OCI-LY1 (cell line): ENCODE data around the gene RAD51B.

Experiments
- H2AFZ ChIP-seq: fragments of 200-600 bp; sonication (generic), shearing (Covaris generic); 2 replicates; pipeline ENCODE4 v1.6.0; 2014; ENCODE audit warnings: antibody characterized with exemption, mild to moderate bottlenecking, low read length
- H3F3A ChIP-seq: fragments of 200-600 bp; sonication (generic), shearing (Covaris generic); 2 replicates; pipeline ENCODE4 v1.6.0; 2014; ENCODE audit warnings: mild to moderate bottlenecking, antibody characterized with exemption, low read length, moderate library complexity; ENCODE audit not compliant: insufficient read depth
- H3K27ac ChIP-seq: fragments of 200-600 bp; sonication (generic); 2 replicates; pipeline ENCODE4 v1.5.1; 2014; ENCODE audit warnings: low read length, mixed run types, mild to moderate bottlenecking, low read depth; ENCODE audit not compliant: poor library complexity, severe bottlenecking
- H3K27me3 ChIP-seq: fragments of 200-600 bp; sonication (generic); 2 replicates; pipeline ENCODE4 v1.6.0; 2014; ENCODE audit warnings: antibody characterized with exemption, mild to moderate bottlenecking, low read length, moderate library complexity; ENCODE audit not compliant: insufficient read depth
- H3K36me3 ChIP-seq: fragments of 200-600 bp; sonication (generic); 2 replicates; pipeline ENCODE4 v1.6.1; 2014; ENCODE audit warnings: mild to moderate bottlenecking, antibody characterized with exemption, low read length, moderate library complexity, mixed read lengths; ENCODE audit not compliant: insufficient read depth
- H3K4me1 ChIP-seq: fragments of 200-600 bp; sonication (generic); 2 replicates; pipeline ENCODE4 v1.5.1; 2014; ENCODE audit warnings: mild to moderate bottlenecking, low read length, moderate library complexity; ENCODE audit not compliant: insufficient read depth, severe bottlenecking
- H3K4me2 ChIP-seq: fragments of 200-600 bp; sonication (generic), shearing (Covaris generic); 2 replicates; pipeline ENCODE4 v1.6.1; 2014; ENCODE audit warnings: low read length
- H3K4me3 ChIP-seq: fragments of 200-600 bp; sonication (generic); 2 replicates; pipeline ENCODE4 v1.5.1; 2014; ENCODE audit warnings: low read length, low read depth, mild to moderate bottlenecking, mixed read lengths; ENCODE audit not compliant: poor library complexity, severe bottlenecking
- H3K79me2 ChIP-seq: fragments of 200-600 bp; shearing (Covaris generic); 2 replicates; pipeline ENCODE4 v1.6.1; 2016; ENCODE audit warnings: mixed run types, low read length, mixed read lengths; ENCODE audit not compliant: insufficient read depth
- H3K9ac ChIP-seq: fragments of 200-600 bp; sonication (generic), shearing (Covaris generic); 2 replicates; pipeline ENCODE4 v1.6.1; 2014; ENCODE audit warnings: mild to moderate bottlenecking, low read length, mixed read lengths
- H3K9me2 ChIP-seq: fragments of 200-600 bp; sonication (generic), shearing (Covaris generic); 2 replicates; pipeline ENCODE4 v1.6.1; 2014; ENCODE audit warnings: low read depth, mild to moderate bottlenecking, low read length, mixed read lengths
- H3K9me3 ChIP-seq: fragments of 200-600 bp; shearing (Covaris generic); 2 replicates; pipeline ENCODE4 v1.6.1; 2014; ENCODE audit warnings: low read length, mixed read lengths
- H4K20me1 ChIP-seq: fragments of 200-600 bp; sonication (generic), shearing (Covaris generic); 2 replicates; pipeline ENCODE4 v1.6.0; 2016; ENCODE audit warnings: mild to moderate bottlenecking, low read length; ENCODE audit not compliant: insufficient read depth
- EZH2 ChIP-seq: fragments of 200-600 bp; sonication (generic), shearing (Covaris generic); IDR thresholded peaks from 2 replicates; pipeline ENCODE4 v1.8.0; 2017; ENCODE audit warnings: borderline replicate concordance, mixed run types, mild to moderate bottlenecking, antibody characterized with exemption, low read length, moderate library complexity, mixed read lengths
- TF ChIP-seq, protein P1 (sequence below): fragments of 200-600 bp; sonication (generic), shearing (Covaris generic); IDR thresholded peaks from 2 replicates; pipeline ENCODE4 v1.5.1; 2017; ENCODE audit warnings: mild to moderate bottlenecking, antibody characterized with exemption, low read length, moderate library complexity, mixed read lengths

Gene RAD51B

DNA sequence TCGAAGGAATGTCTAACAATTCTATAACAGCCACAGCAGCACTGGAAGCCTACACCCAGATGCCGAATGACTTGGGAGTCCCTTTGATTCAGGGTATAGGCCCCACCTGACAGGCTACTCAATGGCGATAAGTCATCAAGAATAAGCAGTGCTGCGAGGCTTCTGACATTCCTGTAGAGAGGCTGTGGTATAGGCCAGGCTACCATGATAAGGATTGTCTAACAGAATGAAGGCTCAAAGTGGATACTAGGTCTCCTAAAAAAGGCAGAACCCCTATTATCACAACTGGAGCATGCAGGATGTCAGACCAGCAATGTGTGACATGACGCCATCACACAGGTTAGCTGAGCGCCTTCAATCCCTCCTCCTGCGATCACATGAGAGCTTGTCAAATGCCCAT is 920.1 kb downstream of the RAD51B start:
- no peaks in the 10 kb centered on the region for H4K20me1 ChIP-seq
- TF ChIP-seq EZH2 = no peak
- TF ChIP-seq, protein P1, sequence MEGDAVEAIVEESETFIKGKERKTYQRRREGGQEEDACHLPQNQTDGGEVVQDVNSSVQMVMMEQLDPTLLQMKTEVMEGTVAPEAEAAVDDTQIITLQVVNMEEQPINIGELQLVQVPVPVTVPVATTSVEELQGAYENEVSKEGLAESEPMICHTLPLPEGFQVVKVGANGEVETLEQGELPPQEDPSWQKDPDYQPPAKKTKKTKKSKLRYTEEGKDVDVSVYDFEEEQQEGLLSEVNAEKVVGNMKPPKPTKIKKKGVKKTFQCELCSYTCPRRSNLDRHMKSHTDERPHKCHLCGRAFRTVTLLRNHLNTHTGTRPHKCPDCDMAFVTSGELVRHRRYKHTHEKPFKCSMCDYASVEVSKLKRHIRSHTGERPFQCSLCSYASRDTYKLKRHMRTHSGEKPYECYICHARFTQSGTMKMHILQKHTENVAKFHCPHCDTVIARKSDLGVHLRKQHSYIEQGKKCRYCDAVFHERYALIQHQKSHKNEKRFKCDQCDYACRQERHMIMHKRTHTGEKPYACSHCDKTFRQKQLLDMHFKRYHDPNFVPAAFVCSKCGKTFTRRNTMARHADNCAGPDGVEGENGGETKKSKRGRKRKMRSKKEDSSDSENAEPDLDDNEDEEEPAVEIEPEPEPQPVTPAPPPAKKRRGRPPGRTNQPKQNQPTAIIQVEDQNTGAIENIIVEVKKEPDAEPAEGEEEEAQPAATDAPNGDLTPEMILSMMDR = no peak
- no peaks in the 10 kb centered on the region for H3K79me2 ChIP-seq
- H3K4me2 ChIP-seq = no peak overlapping the region
- no peak overlapping the region for H3K4me3 ChIP-seq
- no peaks in the 10 kb centered on the region for H3K9me2 ChIP-seq
- no peak overlapping the region for H3K9ac ChIP-seq
- H3K4me1 ChIP-seq = peaks cover 15% of the 10 kb centered on the region
- no peaks in the 10 kb centered on the region for H3F3A ChIP-seq
- H3K27me3 ChIP-seq = no peaks in the 10 kb centered on the region
- no peaks in the 10 kb centered on the region; the same call in 1 of the 2 replicates for H3K36me3 ChIP-seq
- H3K9me3 ChIP-seq = no peaks in the 10 kb centered on the region
- H3K27ac ChIP-seq = no peak overlapping the region
- H2AFZ ChIP-seq = no peak overlapping the region

DNA sequence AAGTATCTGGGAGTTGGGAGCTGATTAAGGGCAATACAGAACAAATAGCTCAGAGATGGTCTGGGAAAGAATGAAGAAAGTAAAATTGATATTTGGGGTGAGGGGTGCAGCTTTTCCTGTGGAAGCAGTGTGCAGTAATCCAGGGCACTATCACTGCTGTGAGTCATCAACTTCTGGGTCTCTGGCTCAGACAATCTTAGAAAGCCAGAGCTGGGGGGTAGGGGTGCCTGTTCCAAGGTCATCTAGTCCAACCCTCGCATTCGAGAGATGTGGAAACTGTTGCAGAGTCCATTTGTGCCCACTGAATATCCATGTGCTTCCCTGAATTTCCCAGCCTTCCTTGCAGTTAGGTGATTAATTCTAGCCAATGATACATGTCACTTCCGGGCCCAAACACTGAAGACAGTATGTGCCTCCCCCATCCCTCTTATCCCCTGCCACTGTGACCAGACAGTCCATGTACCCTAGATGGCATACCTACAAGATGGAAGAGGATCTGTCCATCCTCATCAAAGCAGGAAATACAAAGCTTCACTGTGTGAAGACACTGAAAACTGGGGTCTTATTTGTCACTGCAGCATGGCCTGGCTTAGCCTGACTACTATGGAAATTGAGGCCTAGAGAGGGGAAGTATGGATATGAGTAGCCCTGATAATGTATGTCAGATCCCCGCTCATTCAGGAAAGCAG is 921.4 kb downstream of the RAD51B start:
- Histone ChIP-seq H3K27ac (no peak overlapping the region), H3K36me3 (no peaks in the 10 kb centered on the region; the same call in 1 of the 2 replicates), H3K4me3 (no peak overlapping the region), H3K9me2 (no peaks in the 10 kb centered on the region), H3F3A (no peaks in the 10 kb centered on the region), H4K20me1 (no peaks in the 10 kb centered on the region), H3K27me3 (no peaks in the 10 kb centered on the region), H3K4me1 (peaks cover 12% of the 10 kb centered on the region), H3K9me3 (no peaks in the 10 kb centered on the region), H3K4me2 (no peak overlapping the region), H3K79me2 (no peaks in the 10 kb centered on the region), H3K9ac (no peak overlapping the region), H2AFZ (no peak overlapping the region)
- TF ChIP-seq EZH2 = no peak
- TF ChIP-seq, protein P1 = no peak

DNA sequence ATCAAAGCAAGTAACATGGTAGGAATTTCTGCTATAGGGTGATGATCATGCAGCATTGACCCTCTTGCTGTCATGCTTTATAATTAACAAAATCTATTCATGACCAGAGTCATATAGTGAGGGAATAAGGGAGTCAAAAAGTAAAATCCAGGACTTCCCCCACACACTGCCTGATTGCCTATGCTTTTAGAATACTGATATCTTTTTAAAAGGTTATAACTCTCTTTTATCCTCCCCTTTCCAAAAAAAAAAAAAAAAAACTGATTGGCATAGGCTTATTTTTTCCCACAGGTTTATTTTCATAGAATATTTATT is 921.9 kb downstream of the RAD51B start:
- Histone ChIP-seq H3K27ac (no peak overlapping the region), H3K9ac (no peak overlapping the region), H3F3A (no peaks in the 10 kb centered on the region), H3K9me2 (no peaks in the 10 kb centered on the region), H3K4me2 (no peak overlapping the region), H3K4me1 (peaks cover 12% of the 10 kb centered on the region), H3K4me3 (no peak overlapping the region), H2AFZ (no peak overlapping the region), H3K9me3 (no peaks in the 10 kb centered on the region), H4K20me1 (no peaks in the 10 kb centered on the region), H3K79me2 (no peaks in the 10 kb centered on the region), H3K36me3 (no peaks in the 10 kb centered on the region; the same call in 1 of the 2 replicates), H3K27me3 (no peaks in the 10 kb centered on the region)
- TF ChIP-seq, protein P1 = no peak
- TF ChIP-seq EZH2 = no peak
